Transverse colon (tissue), 3 donors: Measurements from ENCODE around the gene CTDP1.

Experiments
- CTCF ChIP-seq, 5 experiments: fragments of 200-600 bp in 3 of 5; fragments of 450-650 bp in 2 of 5; sonication (generic) in 3 of 5; IDR thresholded peaks; 1 replicate in 2 of 5; 2 replicates in 3 of 5; pipeline ENCODE4 v1.5.1; 2016 to 2017; ENCODE audit warnings: antibody characterized with exemption in 5 of 5, inconsistent platforms in 3 of 5, mild to moderate bottlenecking in 2 of 5, moderate library complexity in 1 of 5
- POLR2A ChIP-seq: fragments of 450-650 bp; IDR thresholded peaks from one replicate; pipeline ENCODE4 v1.6.1; 2016; ENCODE audit warnings: antibody characterized with exemption, mild to moderate bottlenecking, moderate library complexity

GRCh38 chr18:79755496-79756142 is 76.0 kb downstream of the CTDP1 start:
- TF ChIP-seq CTCF (IDR thresholded peaks at IDR 0.05) (no peak), POLR2A (no peak)
